Right lobe of liver (tissue), 4 donors: ENCODE results near the gene SIGMAR1.

Experiments used
- CTCF ChIP-seq, 4 donors: fragments of 200-600 bp in 3 of 4; fragments of 450-650 bp in 1 of 4; IDR thresholded peaks; one replicate each; pipeline versions ENCODE4 v1.5.1 to v1.8.0; 2016 to 2022; ENCODE audit warnings: antibody characterized with exemption in 4 of 4, mild to moderate bottlenecking in 2 of 4
- POLR2A ChIP-seq: fragments of 450-650 bp; IDR thresholded peaks from one replicate; pipeline ENCODE4 v1.6.1; 2017; ENCODE audit warnings: antibody characterized with exemption, mild to moderate bottlenecking
- donor health status: DM: no; HTN: no; CAD: no.
- donor health status: DM: no; HTN: no; CAD: no.
- donor health status: DM: no; HTN: yes; CAD: no.

- no peak for TF ChIP-seq CTCF (IDR thresholded peaks at IDR 0.05)
- TF ChIP-seq POLR2A, result peak; percentile 83
These were observed 28.0 kb upstream of the SIGMAR1 start for GRCh38 chr9:34665381-34666250.
